ENCODE results near the gene MPST.

Gene MPST

GRCh38 chr22:37020192-37020479, 594 bp downstream of the MPST start:
- CTCF ChIA-PET, result interaction anchor here (0.9 kb wide), 1 partner anchor 10 kb away, joined by 3 read pairs; no protein-coding TSS in a partner anchor
- POLR2A ChIA-PET (ENCODE audit: low non-redundant PET), result interaction anchor here (1.2 kb wide), 1 partner anchor 12 kb away, joined by 7 read pairs; no protein-coding TSS in a partner anchor
- H3K27ac ChIP-seq, result peak overlapping the region; percentile 88
- TF ChIP-seq, protein P1, sequence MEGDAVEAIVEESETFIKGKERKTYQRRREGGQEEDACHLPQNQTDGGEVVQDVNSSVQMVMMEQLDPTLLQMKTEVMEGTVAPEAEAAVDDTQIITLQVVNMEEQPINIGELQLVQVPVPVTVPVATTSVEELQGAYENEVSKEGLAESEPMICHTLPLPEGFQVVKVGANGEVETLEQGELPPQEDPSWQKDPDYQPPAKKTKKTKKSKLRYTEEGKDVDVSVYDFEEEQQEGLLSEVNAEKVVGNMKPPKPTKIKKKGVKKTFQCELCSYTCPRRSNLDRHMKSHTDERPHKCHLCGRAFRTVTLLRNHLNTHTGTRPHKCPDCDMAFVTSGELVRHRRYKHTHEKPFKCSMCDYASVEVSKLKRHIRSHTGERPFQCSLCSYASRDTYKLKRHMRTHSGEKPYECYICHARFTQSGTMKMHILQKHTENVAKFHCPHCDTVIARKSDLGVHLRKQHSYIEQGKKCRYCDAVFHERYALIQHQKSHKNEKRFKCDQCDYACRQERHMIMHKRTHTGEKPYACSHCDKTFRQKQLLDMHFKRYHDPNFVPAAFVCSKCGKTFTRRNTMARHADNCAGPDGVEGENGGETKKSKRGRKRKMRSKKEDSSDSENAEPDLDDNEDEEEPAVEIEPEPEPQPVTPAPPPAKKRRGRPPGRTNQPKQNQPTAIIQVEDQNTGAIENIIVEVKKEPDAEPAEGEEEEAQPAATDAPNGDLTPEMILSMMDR (conservative IDR thresholded peaks at IDR 0.05; ENCODE audit: low read depth), result no peak
- peak; percentile 39 for DNase-seq (ENCODE audit: low spot score)

GRCh38 chr22:37021041-37021440, 1.5 kb downstream of the MPST start:
- POLR2A ChIA-PET (ENCODE audit: low non-redundant PET), result no interaction called here
- H3K27ac ChIP-seq, result peak overlapping the region; percentile 88
- TF ChIP-seq, protein P1 (conservative IDR thresholded peaks at IDR 0.05; ENCODE audit: low read depth), result no peak
- no peak for DNase-seq (ENCODE audit: low spot score)
- CTCF ChIA-PET, result no interaction called here

DNA sequence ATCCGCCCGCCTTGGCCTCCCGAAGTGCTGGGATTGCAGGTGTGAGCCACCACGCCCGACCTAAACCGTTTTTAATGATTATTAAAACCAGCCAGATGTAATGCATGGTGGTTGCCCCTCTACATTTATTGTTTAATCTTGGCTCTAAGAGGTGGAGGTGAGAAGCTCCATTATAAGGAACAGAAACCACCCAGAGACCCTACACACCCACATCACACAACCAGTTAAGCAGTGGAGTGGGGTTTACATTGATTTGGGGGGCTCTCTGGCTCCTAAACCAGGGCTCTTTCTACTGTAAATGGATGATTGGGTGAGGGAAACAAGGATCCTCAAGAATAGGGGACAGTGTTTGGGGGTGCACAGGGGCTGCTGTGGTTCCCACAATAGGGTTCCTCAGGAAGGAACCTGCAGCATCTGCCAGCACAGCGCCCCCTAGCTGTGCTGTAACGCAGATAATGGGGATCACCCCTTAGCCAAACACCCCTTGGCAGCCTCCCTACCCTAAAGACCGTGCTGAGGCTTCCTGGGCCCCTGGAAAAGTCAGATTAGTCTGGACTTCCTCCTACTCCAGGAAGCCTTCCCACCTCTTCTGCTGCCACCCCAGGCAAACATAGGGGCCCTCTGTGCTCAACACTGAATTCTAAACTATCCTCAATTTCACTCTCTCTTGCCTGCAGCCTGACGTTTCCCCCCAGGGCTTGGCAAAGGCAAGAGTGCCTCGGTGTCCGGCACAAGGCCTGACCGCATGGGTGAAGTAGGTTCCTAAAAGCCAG, 2.4 kb downstream of the MPST start:
- DNase-seq (ENCODE audit: low spot score), result no peak
- ChIA-PET CTCF (interaction anchor here (0.7 kb wide), 1 partner anchor 429 kb away, joined by 4 read pairs; no protein-coding TSS in a partner anchor), POLR2A (ENCODE audit: low non-redundant PET) (no interaction called here)
- H3K27ac ChIP-seq, result peak overlapping the region; percentile 88
- TF ChIP-seq, protein P1 (conservative IDR thresholded peaks at IDR 0.05; ENCODE audit: low read depth), result peak; percentile 78

DNA sequence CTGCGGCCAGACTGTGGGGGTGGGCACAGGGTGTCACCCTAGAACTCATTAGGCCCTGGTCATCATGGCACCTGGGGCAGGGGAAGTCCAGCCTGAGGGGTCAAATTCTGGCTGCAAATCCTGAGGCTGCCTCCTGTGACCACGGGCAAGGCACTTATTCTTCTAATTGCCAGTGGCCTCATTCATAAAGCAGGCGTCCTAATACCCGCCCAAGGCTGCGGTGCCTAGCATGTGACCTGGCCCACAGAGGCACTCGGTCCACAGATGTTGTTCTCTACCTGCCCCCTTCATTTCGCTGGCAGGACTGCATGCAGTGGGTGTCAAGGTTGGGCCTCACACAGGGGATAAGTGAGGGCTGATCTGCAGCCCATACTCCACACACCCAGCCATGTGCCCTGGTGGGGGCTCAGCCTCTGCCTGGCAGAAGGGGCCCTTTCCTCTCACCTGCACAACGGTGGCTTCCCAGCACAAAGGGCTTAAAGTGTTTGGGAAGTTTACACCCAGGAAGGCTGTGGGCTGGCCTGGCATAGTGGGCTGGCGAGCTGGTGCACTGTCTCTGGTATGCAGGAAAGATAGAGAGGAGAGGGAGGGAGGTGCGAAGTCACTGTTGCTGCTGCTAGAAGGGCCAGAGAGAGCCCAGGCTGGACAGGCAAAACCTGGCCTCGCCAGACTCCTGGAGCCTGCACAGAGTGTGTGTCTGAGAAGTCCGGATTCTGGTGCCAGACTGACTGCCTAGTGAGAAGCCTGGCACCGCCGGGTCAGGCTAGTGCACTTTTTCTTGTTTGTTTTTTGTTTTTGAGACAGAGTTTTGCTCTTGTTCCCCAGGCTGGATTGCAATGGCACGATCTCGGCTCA, 3.2 kb downstream of the MPST start:
- POLR2A ChIA-PET (ENCODE audit: low non-redundant PET), result no interaction called here
- no peak for DNase-seq (ENCODE audit: low spot score)
- peak overlapping the region; percentile 88 for H3K27ac ChIP-seq
- TF ChIP-seq, protein P1 (conservative IDR thresholded peaks at IDR 0.05; ENCODE audit: low read depth), result no peak
- CTCF ChIA-PET, result interaction anchor here (0.6 kb wide), 1 partner anchor 36 kb away, joined by 3 read pairs; no protein-coding TSS in a partner anchor

GRCh38 chr22:37023743-37024338, 4.3 kb downstream of the MPST start:
- DNase-seq (ENCODE audit: low spot score), result no peak
- H3K27ac ChIP-seq, result no peak overlapping the region
- POLR2A ChIA-PET (ENCODE audit: low non-redundant PET), result no interaction called here
- TF ChIP-seq, protein P1 (conservative IDR thresholded peaks at IDR 0.05; ENCODE audit: low read depth), result no peak
- CTCF ChIA-PET, result interaction anchor here (0.6 kb wide), 1 partner anchor 37 kb away, joined by 3 read pairs; no protein-coding TSS in a partner anchor
